Activated CD8-positive, alpha-beta T cell treated with anti-CD3 and anti-CD28 coated beads, Interleukin-2, amount 10 ng/mL, durations not matched to agents 7 days and 5 days (primary cell): Measurements from ENCODE around the gene PTPRM. TPM values are rescaled to one million over a fixed set of nuclear protein-coding genes. Genes with fewer than 3 reads are reported as not detected.

Experiments
- ATAC-seq: fragments of 150-1000 bp; cut with Tn5 transposase; one replicate; pipeline ENCODE4 v1.10.0; 2021; ENCODE audit warnings: moderate library complexity
- CTCF ChIA-PET: fragments of 350-600 bp; sonication (Branson Sonifier 250); formaldehyde crosslinking; loops from one replicate; lab custom pipeline; 2021; ENCODE audit warnings: antibody characterized with exemption; lab: Charles Lee
- POLR2A ChIA-PET: fragments of 350-600 bp; sonication (Branson Sonifier 250); formaldehyde crosslinking; loops from one replicate; lab custom pipeline; 2021; ENCODE audit warnings: antibody characterized with exemption; lab: Charles Lee
- DNase-seq: peaks from one replicate; pipeline ENCODE4 v3.0.0-alpha.2; 2020
- H3K27ac Mint-ChIP-seq: one replicate; pipeline ENCODE4 v1.8.0; 2021; ENCODE audit warnings: mild to moderate bottlenecking, mixed read lengths
- H3K27me3 Mint-ChIP-seq: one replicate; pipeline ENCODE4 v1.8.0; 2021; ENCODE audit warnings: low read depth, mixed read lengths
- H3K36me3 Mint-ChIP-seq: one replicate; pipeline ENCODE4 v1.8.0; 2021; ENCODE audit warnings: low read depth, mixed read lengths
- H3K4me1 Mint-ChIP-seq: one replicate; pipeline ENCODE4 v1.8.0; 2021; ENCODE audit warnings: low read depth, mixed read lengths
- H3K4me3 Mint-ChIP-seq: one replicate; pipeline ENCODE4 v1.8.0; 2021; ENCODE audit warnings: mild to moderate bottlenecking, mixed read lengths
- H3K9me3 Mint-ChIP-seq: one replicate; pipeline ENCODE4 v1.8.0; 2022; ENCODE audit warnings: mixed read lengths; ENCODE audit not compliant: insufficient read depth
- total RNA-seq, 2 experiments: library from RNA; stranded (reverse); gene quantifications; one replicate each; pipeline ENCODE4 v1.2.3, GENCODE V29; 2021

Gene PTPRM
- total RNA-seq, 2 experiments from 2014 or later = 0.76 to 1.0 TPM

DNA sequence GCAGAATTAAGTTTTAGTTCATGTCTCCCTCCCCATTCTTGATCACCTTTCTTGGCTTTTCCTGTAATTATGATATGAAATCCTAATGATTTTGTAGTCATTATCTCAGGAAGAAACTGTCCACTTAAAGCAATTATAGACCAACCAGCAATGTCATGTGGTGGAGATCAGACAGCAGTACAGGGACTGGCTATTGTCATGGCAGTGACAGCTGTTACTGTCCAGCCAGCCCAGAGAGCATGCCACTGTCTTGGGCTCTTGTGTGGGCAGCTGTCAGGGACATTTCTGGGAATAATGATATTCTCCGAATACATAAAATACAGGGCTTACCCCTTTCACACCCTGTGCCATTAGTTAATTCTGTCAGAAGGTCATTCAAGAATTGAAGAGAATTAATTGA lies 686.8 kb downstream of the PTPRM start:
- CTCF ChIA-PET = no interaction called here
- Mint-ChIP-seq H3K9me3 (no peaks in the 10 kb centered on the region), H3K36me3 (no peaks in the 10 kb centered on the region), H3K4me1 (no peaks in the 10 kb centered on the region), H3K27ac (no peak overlapping the region), H3K4me3 (no peak overlapping the region), H3K27me3 (no peaks in the 10 kb centered on the region)
- ATAC-seq (no peak), DNase-seq (no peak)
- POLR2A ChIA-PET = no interaction called here

DNA sequence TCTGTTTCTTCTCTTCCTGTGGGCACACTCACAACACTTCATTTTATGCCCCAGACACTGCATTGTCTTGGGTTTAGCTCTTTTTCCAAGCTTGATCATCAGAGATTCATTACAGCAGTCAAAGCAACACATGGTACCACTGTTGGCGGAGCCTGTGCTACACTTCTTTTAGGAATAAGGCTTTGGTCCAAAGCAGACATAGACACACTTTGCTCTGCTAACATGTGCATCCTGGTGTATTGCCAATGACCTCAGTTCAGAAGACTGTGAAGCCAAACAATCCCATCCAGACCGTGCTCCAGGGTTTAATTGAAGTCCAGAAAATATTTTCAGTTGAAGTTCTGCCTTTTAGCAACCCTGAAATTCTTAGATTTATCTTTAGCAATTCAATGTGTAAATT lies 687.5 kb downstream of the PTPRM start:
- CTCF ChIA-PET = no interaction called here
- H3K4me1 Mint-ChIP-seq = no peaks in the 10 kb centered on the region
- H3K9me3 Mint-ChIP-seq = no peaks in the 10 kb centered on the region
- DNase-seq (no peak), ATAC-seq (no peak)
- no peaks in the 10 kb centered on the region for H3K36me3 Mint-ChIP-seq
- no peaks in the 10 kb centered on the region for H3K27me3 Mint-ChIP-seq
- H3K4me3 Mint-ChIP-seq = no peak overlapping the region
- no peak overlapping the region for H3K27ac Mint-ChIP-seq
- POLR2A ChIA-PET = no interaction called here

GRCh38 chr18:8257851-8258434 lies 690.8 kb downstream of the PTPRM start:
- DNase-seq (no peak), ATAC-seq (no peak)
- H3K27ac Mint-ChIP-seq = no peak overlapping the region
- no peaks in the 10 kb centered on the region for H3K27me3 Mint-ChIP-seq
- no peak overlapping the region for H3K4me3 Mint-ChIP-seq
- H3K36me3 Mint-ChIP-seq = no peaks in the 10 kb centered on the region
- CTCF ChIA-PET = no interaction called here
- H3K9me3 Mint-ChIP-seq = no peaks in the 10 kb centered on the region
- POLR2A ChIA-PET = no interaction called here
- H3K4me1 Mint-ChIP-seq = no peaks in the 10 kb centered on the region

DNA sequence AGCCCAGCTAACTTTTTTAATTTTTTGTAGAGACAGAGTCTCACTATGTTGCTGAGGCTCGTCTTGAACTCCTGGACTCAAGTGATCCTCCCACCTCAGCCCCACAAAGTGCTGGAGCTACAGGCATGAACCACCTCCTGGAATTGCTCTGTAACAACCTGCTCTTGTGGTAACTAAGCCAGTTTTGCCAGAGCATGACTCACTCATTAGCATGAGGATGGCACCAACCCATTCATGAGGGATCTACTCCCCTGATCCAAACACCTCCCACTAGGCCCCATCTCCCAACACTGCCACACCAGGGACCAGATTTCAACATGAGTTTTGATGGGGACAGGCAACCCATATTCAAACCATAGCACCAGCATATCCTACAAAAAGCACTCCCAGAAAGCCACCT lies 693.2 kb downstream of the PTPRM start:
- H3K36me3 Mint-ChIP-seq = no peaks in the 10 kb centered on the region
- no peak overlapping the region for H3K27ac Mint-ChIP-seq
- no peak for DNase-seq
- no peak overlapping the region for H3K4me3 Mint-ChIP-seq
- POLR2A ChIA-PET = no interaction called here
- CTCF ChIA-PET = no interaction called here
- no peaks in the 10 kb centered on the region for H3K9me3 Mint-ChIP-seq
- ATAC-seq = no peak
- H3K27me3 Mint-ChIP-seq = no peaks in the 10 kb centered on the region
- no peaks in the 10 kb centered on the region for H3K4me1 Mint-ChIP-seq

DNA sequence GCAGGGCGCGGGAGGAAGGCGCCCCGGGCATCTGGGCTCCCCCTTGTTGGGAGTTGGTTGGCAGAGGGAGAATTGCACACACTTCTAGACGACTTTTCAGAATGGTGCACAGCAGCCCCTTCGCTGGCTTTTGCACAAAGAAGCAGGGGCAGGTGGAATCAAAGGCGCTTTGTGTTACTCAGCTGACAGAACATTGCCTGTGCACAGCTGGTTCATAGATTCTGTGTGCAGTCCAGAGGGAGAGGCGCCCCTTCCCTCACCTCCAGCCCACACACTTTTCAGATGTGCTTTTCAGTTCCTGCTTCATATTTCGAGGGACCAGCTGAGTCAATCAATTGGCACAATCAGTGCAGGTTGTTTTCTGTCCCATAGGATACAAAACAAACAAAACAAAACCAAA lies 693.7 kb downstream of the PTPRM start:
- POLR2A ChIA-PET = no interaction called here
- Mint-ChIP-seq H3K27ac (no peak overlapping the region), H3K4me3 (no peak overlapping the region), H3K9me3 (no peaks in the 10 kb centered on the region), H3K36me3 (no peaks in the 10 kb centered on the region), H3K4me1 (no peaks in the 10 kb centered on the region), H3K27me3 (no peaks in the 10 kb centered on the region)
- CTCF ChIA-PET = no interaction called here
- no peak for ATAC-seq
- DNase-seq = no peak

GRCh38 chr18:8261651-8262091 lies 694.6 kb downstream of the PTPRM start:
- H3K27ac Mint-ChIP-seq = no peak overlapping the region
- CTCF ChIA-PET = no interaction called here
- H3K36me3 Mint-ChIP-seq = no peaks in the 10 kb centered on the region
- no peaks in the 10 kb centered on the region for H3K9me3 Mint-ChIP-seq
- POLR2A ChIA-PET = no interaction called here
- no peaks in the 10 kb centered on the region for H3K27me3 Mint-ChIP-seq
- ATAC-seq = no peak
- H3K4me3 Mint-ChIP-seq = no peak overlapping the region
- H3K4me1 Mint-ChIP-seq = no peaks in the 10 kb centered on the region
- no peak for DNase-seq

DNA sequence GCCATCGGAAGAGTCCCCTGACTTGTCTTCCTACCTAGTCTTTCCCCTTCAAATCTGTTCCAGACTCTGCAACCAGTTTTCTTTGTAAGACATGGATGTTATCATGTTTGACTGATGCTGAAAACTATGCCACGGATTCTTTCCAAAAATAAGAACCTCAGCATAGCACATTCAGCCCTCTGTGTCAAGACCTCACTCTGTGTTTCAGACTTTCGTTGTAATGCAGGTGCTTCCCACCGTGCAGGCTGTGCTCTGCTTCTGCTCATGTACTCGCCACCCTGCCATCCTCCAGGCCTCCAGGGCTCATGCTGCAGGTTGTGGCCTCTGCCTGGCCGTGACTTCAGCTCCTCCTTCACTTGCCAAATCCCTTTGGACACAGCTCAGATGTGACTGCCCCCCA lies 695.1 kb downstream of the PTPRM start:
- DNase-seq (no peak), ATAC-seq (no peak)
- H3K36me3 Mint-ChIP-seq = no peaks in the 10 kb centered on the region
- no peaks in the 10 kb centered on the region for H3K27me3 Mint-ChIP-seq
- POLR2A ChIA-PET = no interaction called here
- no peak overlapping the region for H3K27ac Mint-ChIP-seq
- no peak overlapping the region for H3K4me3 Mint-ChIP-seq
- H3K4me1 Mint-ChIP-seq = no peaks in the 10 kb centered on the region
- CTCF ChIA-PET = no interaction called here
- no peaks in the 10 kb centered on the region for H3K9me3 Mint-ChIP-seq

DNA sequence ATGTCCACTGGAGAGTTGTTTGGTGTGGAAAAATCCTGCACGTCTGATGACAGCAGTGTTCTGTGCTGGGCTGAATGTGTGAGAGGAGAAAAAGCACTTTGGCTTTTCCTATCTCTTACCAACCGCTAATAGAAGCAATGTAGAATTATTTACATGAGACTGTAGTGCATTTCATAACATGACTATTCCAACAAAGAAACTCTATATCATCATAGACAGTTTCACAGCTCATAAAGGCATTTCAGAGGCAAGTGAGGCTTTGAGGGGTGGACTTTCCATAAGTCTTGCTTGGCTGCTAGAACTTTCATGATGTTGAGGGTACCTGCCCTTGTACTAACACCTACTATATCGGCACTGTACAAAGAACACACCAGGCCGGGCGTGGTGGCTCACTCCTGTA lies 697.0 kb downstream of the PTPRM start:
- ChIA-PET CTCF (no interaction called here), POLR2A (no interaction called here)
- H3K4me1 Mint-ChIP-seq = no peaks in the 10 kb centered on the region
- no peaks in the 10 kb centered on the region for H3K9me3 Mint-ChIP-seq
- H3K4me3 Mint-ChIP-seq = no peak overlapping the region
- no peaks in the 10 kb centered on the region for H3K27me3 Mint-ChIP-seq
- no peaks in the 10 kb centered on the region for H3K36me3 Mint-ChIP-seq
- DNase-seq (no peak), ATAC-seq (no peak)
- H3K27ac Mint-ChIP-seq = no peak overlapping the region

GRCh38 chr18:8264861-8265411 lies 697.8 kb downstream of the PTPRM start:
- CTCF ChIA-PET = no interaction called here
- DNase-seq = no peak
- Mint-ChIP-seq H3K27ac (no peak overlapping the region), H3K4me1 (no peaks in the 10 kb centered on the region), H3K4me3 (no peak overlapping the region), H3K9me3 (no peaks in the 10 kb centered on the region), H3K27me3 (no peaks in the 10 kb centered on the region), H3K36me3 (no peaks in the 10 kb centered on the region)
- ATAC-seq = no peak
- POLR2A ChIA-PET = no interaction called here

- CTCF ChIA-PET = no interaction called here
- Mint-ChIP-seq H3K36me3 (no peaks in the 10 kb centered on the region), H3K27me3 (no peaks in the 10 kb centered on the region), H3K27ac (no peak overlapping the region), H3K9me3 (no peaks in the 10 kb centered on the region), H3K4me1 (no peaks in the 10 kb centered on the region), H3K4me3 (no peak overlapping the region)
- DNase-seq (no peak), ATAC-seq (no peak)
- POLR2A ChIA-PET = no interaction called here
These were observed 705.1 kb downstream of the PTPRM start for GRCh38 chr18:8272254-8272653.

- Mint-ChIP-seq H3K27ac (no peak overlapping the region), H3K36me3 (no peaks in the 10 kb centered on the region), H3K27me3 (no peaks in the 10 kb centered on the region), H3K9me3 (no peaks in the 10 kb centered on the region), H3K4me1 (no peaks in the 10 kb centered on the region), H3K4me3 (no peak overlapping the region)
- ATAC-seq (no peak), DNase-seq (no peak)
- ChIA-PET POLR2A (no interaction called here), CTCF (no interaction called here)
These were observed 707.3 kb downstream of the PTPRM start for GRCh38 chr18:8274370-8274769.

- ChIA-PET POLR2A (no interaction called here), CTCF (no interaction called here)
- Mint-ChIP-seq H3K36me3 (no peaks in the 10 kb centered on the region), H3K27ac (no peak overlapping the region), H3K9me3 (no peaks in the 10 kb centered on the region), H3K4me3 (no peak overlapping the region), H3K4me1 (no peaks in the 10 kb centered on the region), H3K27me3 (no peaks in the 10 kb centered on the region)
- DNase-seq (no peak), ATAC-seq (no peak)
These were observed 709.3 kb downstream of the PTPRM start for GRCh38 chr18:8276406-8276805.

GRCh38 chr18:8277270-8277669 lies 710.2 kb downstream of the PTPRM start:
- Mint-ChIP-seq H3K27me3 (no peaks in the 10 kb centered on the region), H3K36me3 (no peaks in the 10 kb centered on the region), H3K4me3 (no peak overlapping the region), H3K9me3 (no peaks in the 10 kb centered on the region), H3K4me1 (no peaks in the 10 kb centered on the region), H3K27ac (no peak overlapping the region)
- ChIA-PET CTCF (no interaction called here), POLR2A (no interaction called here)
- ATAC-seq = no peak
- no peak for DNase-seq
